ENCODE data around the gene TESPA1.

TESPA1 gene

DNA sequence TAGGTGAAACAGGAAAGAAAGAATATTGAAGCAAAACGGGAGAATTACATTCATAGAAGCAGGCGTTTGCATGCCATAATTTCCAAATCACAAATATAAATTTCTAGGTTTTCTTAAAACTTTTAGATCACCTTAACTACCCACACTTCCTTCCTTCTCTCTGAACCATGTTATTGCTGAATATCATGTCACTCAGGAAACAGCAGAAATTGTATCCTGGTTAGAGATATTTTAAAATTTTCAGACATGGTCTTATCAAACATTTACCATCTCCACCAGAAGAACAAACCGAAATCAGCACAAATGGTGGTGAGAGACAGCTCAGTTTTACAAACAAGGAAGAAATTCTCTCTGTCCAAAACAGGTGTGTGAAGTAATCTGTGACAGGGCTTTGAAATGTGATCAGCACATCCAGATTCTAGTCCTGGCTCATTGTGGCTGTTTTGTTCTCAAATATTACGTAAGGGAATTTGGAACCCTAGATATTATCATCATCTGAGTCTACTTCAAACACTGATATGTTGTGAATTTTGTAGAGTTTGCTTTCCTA is 16.3 kb downstream of the TESPA1 start:
- POLR2A ChIA-PET = no interaction called here
- TF ChIP-seq FOXM1 (IDR thresholded peaks at IDR 0.05; ENCODE audit: borderline replicate concordance) (no peak), HDGF (IDR thresholded peaks at IDR 0.05; ENCODE audit: borderline replicate concordance) (no peak), ELF4 (IDR thresholded peaks at IDR 0.05) (no peak), FOXA1 (IDR thresholded peaks at IDR 0.05) (no peak), L3MBTL2 (conservative IDR thresholded peaks at IDR 0.05) (no peak), ZNF384 (IDR thresholded peaks at IDR 0.05) (no peak), SP1 (IDR thresholded peaks at IDR 0.05) (no peak), CTBP1 (IDR thresholded peaks at IDR 0.05; ENCODE audit: borderline replicate concordance) (no peak), TARDBP (IDR thresholded peaks at IDR 0.05) (no peak), SUZ12 (IDR thresholded peaks at IDR 0.05) (no peak), BHLHE40 (IDR thresholded peaks at IDR 0.05; ENCODE audit: borderline replicate concordance) (no peak), LEF1 (IDR thresholded peaks at IDR 0.05; ENCODE audit: borderline replicate concordance) (no peak), NFRKB (IDR thresholded peaks at IDR 0.05) (no peak)
- TF ChIP-seq, protein P1, sequence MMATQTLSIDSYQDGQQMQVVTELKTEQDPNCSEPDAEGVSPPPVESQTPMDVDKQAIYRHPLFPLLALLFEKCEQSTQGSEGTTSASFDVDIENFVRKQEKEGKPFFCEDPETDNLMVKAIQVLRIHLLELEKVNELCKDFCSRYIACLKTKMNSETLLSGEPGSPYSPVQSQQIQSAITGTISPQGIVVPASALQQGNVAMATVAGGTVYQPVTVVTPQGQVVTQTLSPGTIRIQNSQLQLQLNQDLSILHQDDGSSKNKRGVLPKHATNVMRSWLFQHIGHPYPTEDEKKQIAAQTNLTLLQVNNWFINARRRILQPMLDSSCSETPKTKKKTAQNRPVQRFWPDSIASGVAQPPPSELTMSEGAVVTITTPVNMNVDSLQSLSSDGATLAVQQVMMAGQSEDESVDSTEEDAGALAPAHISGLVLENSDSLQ (IDR thresholded peaks at IDR 0.05) = no peak
- DNase-seq (ENCODE audit: extremely low spot score) = no peak
- CTCF ChIA-PET = interaction anchor here (1.0 kb wide), 1 partner anchor 15 kb away, joined by 3 read pairs; no protein-coding TSS in a partner anchor

DNA sequence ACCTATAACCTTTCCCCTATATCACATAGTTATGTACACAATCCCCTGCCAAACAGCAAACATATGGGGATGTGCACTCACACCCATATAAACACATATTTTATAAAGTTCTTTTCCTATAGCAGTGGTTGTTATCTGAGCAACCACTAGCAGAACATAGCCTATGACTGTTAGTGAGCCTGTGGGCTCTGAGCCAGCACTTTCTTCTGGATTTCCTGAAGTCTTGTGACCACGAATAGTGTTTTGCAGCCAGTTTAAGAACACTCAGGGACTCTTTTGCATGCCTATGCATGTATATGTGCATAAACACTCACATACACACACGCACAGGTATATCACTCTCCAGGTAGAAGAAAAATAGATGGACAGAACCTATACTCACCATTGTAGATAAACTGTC is 17.1 kb downstream of the TESPA1 start:
- ChIA-PET POLR2A (no interaction called here), CTCF (interaction anchor here (1.0 kb wide), 1 partner anchor 14 kb away, joined by 3 read pairs; no protein-coding TSS in a partner anchor)
- no peak for DNase-seq (ENCODE audit: extremely low spot score)
- TF ChIP-seq ELF4 (IDR thresholded peaks at IDR 0.05) = no peak

DNA sequence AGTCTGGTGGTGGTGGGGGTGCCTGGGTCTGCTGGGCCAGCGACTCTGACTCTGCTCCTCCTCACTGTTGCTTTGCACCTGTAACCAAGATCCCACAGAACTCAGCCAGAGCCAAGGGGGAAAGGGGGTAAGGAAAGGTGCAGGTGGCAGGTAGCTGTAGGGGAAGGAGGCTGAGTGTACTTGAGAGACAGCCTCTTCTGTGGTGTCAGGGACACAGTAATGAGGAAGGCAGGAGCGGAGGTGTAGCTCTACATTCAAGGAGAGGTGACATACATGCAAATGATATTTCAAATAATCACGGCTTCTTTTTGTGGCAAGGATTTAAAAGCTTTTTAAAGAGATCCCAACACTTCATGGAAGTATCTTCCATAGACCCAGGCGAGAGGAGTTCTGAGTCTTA is 23.4 kb downstream of the TESPA1 start:
- CTCF ChIA-PET = interaction anchor here (0.7 kb wide), 1 partner anchor 107 kb away, joined by 3 read pairs; the partner anchor contains the start of gene MUCL1
- POLR2A ChIA-PET = no interaction called here
- no peak for TF ChIP-seq L3MBTL2 (conservative IDR thresholded peaks at IDR 0.05)
- TF ChIP-seq ARNT (IDR thresholded peaks at IDR 0.05) = no peak
- no peak for TF ChIP-seq NFRKB (IDR thresholded peaks at IDR 0.05)
- TF ChIP-seq TARDBP (IDR thresholded peaks at IDR 0.05) = no peak
- no peak for TF ChIP-seq SP1 (IDR thresholded peaks at IDR 0.05)
- TF ChIP-seq, protein P1 (IDR thresholded peaks at IDR 0.05) = no peak
- no peak for TF ChIP-seq ELF4 (IDR thresholded peaks at IDR 0.05)
- no peak for TF ChIP-seq FOXM1 (IDR thresholded peaks at IDR 0.05; ENCODE audit: borderline replicate concordance)
- TF ChIP-seq SUZ12 (IDR thresholded peaks at IDR 0.05) = no peak
- TF ChIP-seq FOXA1 (IDR thresholded peaks at IDR 0.05) = no peak
- no peak for TF ChIP-seq ZNF384 (IDR thresholded peaks at IDR 0.05)
- TF ChIP-seq BHLHE40 (IDR thresholded peaks at IDR 0.05; ENCODE audit: borderline replicate concordance) = no peak
- TF ChIP-seq FOXK2 (IDR thresholded peaks at IDR 0.05) = no peak
- TF ChIP-seq CTBP1 (IDR thresholded peaks at IDR 0.05; ENCODE audit: borderline replicate concordance) = no peak
- no peak for TF ChIP-seq LEF1 (IDR thresholded peaks at IDR 0.05; ENCODE audit: borderline replicate concordance)
- TF ChIP-seq HDGF (IDR thresholded peaks at IDR 0.05; ENCODE audit: borderline replicate concordance) = no peak
- no peak for DNase-seq (ENCODE audit: extremely low spot score)

DNA sequence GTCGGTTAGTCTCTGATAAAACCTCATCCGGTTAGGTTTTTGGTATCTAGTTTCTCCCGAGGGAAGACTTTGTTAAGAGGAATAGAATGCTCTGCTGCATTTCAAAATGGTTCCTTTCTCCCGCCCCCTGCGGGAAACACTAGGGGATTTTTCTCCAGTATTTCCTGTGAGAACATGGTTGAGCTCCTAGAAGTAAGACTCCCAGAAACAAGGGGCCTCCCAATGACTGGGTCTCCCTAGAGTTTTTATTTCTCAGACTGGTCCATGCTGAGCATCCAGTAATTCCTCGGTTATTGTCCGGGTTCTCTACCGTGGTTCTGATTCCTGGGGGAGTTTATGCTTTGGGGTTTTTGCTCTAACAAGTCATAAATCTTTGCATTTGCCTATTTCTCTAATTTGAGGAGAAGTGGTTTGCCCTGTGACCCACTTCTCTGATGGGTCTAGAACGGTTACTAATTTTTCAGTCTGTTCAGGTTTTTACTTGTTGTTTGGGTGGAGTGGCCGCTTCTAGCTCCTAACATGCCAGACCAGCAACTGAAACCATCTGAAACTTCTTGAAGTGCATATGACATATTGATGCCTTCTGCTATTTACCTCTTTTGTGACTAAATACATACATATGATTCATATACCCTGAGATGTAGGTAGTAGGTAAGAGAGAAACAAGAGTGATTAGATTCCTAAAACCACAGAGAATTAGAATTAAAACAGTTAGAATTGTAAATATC is 25.1 kb downstream of the TESPA1 start:
- no peak for DNase-seq (ENCODE audit: extremely low spot score)
- TF ChIP-seq NFRKB (IDR thresholded peaks at IDR 0.05) (no peak), ARNT (IDR thresholded peaks at IDR 0.05) (no peak)
- ChIA-PET POLR2A (no interaction called here), CTCF (interaction anchor here (1.4 to 1.5 kb wide), 2 partner anchors 244 to 380 kb away, joined by 3 to 4 read pairs; no protein-coding TSS in a partner anchor)

DNA sequence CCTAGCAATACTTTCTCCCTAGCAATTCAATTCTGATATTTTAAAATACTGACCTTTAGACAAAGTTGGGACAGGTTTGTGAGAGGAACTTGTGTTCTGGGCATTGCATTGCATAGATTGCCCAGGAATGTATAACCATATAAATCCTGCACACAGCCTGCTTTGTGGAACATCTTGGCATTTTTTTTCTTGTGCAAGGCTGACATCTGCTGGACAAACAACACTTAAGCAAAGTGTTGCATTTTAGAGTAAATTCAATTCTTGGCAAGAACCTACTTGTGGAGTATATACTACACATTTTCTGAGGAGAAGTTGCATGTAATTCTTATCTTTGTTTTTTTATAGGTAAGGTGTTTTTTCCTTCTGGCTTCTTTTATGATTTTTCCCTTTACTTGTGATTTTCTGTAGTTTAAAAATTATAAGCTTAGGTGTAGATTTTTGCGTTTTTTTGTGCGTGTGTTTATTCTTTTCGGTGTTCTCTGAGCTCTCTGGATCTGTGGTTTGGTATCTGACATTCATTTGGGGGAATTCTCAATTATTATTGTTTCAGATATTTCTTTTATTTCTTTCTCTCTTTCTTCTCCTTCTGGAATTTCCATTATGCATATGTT is 26.4 kb downstream of the TESPA1 start:
- TF ChIP-seq ARNT (IDR thresholded peaks at IDR 0.05) (no peak), NFRKB (IDR thresholded peaks at IDR 0.05) (no peak), L3MBTL2 (conservative IDR thresholded peaks at IDR 0.05) (no peak), FOXM1 (IDR thresholded peaks at IDR 0.05; ENCODE audit: borderline replicate concordance) (no peak), BHLHE40 (IDR thresholded peaks at IDR 0.05; ENCODE audit: borderline replicate concordance) (no peak), CTBP1 (IDR thresholded peaks at IDR 0.05; ENCODE audit: borderline replicate concordance) (no peak), SUZ12 (IDR thresholded peaks at IDR 0.05) (no peak), FOXK2 (IDR thresholded peaks at IDR 0.05) (no peak), ELF4 (IDR thresholded peaks at IDR 0.05) (no peak), ZNF384 (IDR thresholded peaks at IDR 0.05) (no peak), SP1 (IDR thresholded peaks at IDR 0.05) (no peak), HDGF (IDR thresholded peaks at IDR 0.05; ENCODE audit: borderline replicate concordance) (no peak), FOXA1 (IDR thresholded peaks at IDR 0.05) (no peak), TARDBP (IDR thresholded peaks at IDR 0.05) (no peak), LEF1 (IDR thresholded peaks at IDR 0.05; ENCODE audit: borderline replicate concordance) (no peak)
- TF ChIP-seq, protein P1 (IDR thresholded peaks at IDR 0.05) = no peak
- peak; percentile 50 for DNase-seq (ENCODE audit: extremely low spot score)
- ChIA-PET CTCF (interaction anchor here (0.6 to 1.4 kb wide), 10 partner anchors 8 to 432 kb away, joined by 3 to 4 read pairs (median 3); partner anchors contain the start of gene MUCL1), POLR2A (no interaction called here)

All from HEK293T (cell line).